HEK293T (cell line): ENCODE data around the gene AMFR.

Source experiments
- BHLHE40 ChIP-seq: fragments of 450-650 bp; IDR thresholded peaks from 2 replicates; pipeline ENCODE4 v1.6.1; 2016; ENCODE audit warnings: mild to moderate bottlenecking, moderate library complexity, borderline replicate concordance
- ELF4 ChIP-seq: fragments of 450-650 bp; IDR thresholded peaks from 2 replicates; pipeline ENCODE4 v1.6.1; 2017; ENCODE audit warnings: antibody characterized with exemption
- FOXK2 ChIP-seq: fragments of 450-650 bp; IDR thresholded peaks from 2 replicates; pipeline ENCODE4 v1.6.1; 2016; ENCODE audit warnings: mild to moderate bottlenecking
- FOXM1 ChIP-seq: fragments of 450-650 bp; IDR thresholded peaks from 2 replicates; pipeline ENCODE4 v1.6.1; 2017; ENCODE audit warnings: mild to moderate bottlenecking, borderline replicate concordance
- SP1 ChIP-seq: fragments of 450-650 bp; IDR thresholded peaks from 2 replicates; pipeline ENCODE4 v1.6.1; 2017
- SUZ12 ChIP-seq: fragments of 450-650 bp; IDR thresholded peaks from 2 replicates; pipeline ENCODE4 v1.6.1; 2016; ENCODE audit warnings: mild to moderate bottlenecking
- TARDBP ChIP-seq: fragments of 450-650 bp; IDR thresholded peaks from 2 replicates; pipeline ENCODE4 v1.6.1; 2016
- ZNF384 ChIP-seq: fragments of 450-650 bp; IDR thresholded peaks from 2 replicates; pipeline ENCODE4 v1.6.1; 2016

DNA sequence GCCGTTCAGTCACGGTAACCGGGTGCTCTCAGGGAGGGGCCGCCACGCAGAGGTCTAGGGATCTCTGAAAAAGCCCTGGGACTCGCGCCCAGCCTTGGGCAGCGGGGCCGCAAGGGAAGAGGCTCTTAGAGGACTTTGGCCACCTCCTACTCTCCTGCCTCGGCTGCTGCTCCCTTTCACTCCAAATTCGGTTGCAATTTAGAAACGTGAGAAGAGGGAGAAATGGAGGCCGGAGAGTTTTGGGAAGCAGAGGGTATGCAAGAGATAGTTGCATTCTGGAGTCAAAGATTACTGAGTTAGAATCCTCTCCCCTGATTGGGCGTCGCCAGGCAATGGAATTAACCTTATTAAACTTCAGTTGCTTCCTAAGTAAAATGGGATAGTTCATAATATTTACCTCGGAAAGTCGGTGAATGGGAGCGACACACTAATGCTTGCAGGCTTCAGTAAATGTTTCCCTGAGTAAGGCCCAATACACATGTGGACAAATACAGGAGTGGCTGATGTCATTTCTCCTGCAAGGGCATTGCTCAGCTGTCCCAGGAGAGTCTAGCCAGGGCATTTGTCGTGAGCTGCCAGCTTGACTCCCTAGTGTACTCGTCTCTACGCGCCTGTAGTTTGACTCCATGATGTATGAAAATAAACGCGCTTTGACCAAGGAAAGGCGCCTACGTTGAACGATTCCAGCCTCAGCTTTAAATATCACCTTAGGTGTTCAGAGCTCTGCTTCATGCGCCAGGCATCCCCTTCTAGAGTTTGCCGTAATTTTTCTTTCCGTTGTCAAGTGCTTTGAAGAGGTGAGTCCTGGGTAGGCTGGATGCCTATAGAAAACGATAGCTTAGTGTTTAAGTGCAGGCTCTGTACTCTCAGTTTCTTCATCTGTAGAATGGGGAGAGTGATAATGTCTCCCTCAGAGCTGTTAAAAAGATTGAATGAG is 26.7 kb upstream of the AMFR start:
- no peak for TF ChIP-seq BHLHE40
- no peak for TF ChIP-seq FOXK2
- TF ChIP-seq SP1: no peak
- TF ChIP-seq FOXM1: no peak
- no peak for TF ChIP-seq SUZ12
- no peak for TF ChIP-seq ELF4
- no peak for TF ChIP-seq ZNF384
- TF ChIP-seq TARDBP: no peak
